NB4 (cell line): Measurements from ENCODE around the gene TEX51.

Source experiments
- DNase-seq: peaks from one replicate; pipeline ENCODE4 v3.0.0; 2010; ENCODE audit warnings: low read depth
- H3K4me3 ChIP-seq: one replicate; pipeline ENCODE4 v1.5.1; 2011; ENCODE audit warnings: mild to moderate bottlenecking, low read depth, low read length, moderate library complexity
- MYC ChIP-seq: IDR thresholded peaks from 2 replicates; pipeline ENCODE4 v1.6.1; 2011; ENCODE audit warnings: low read depth, low read length
- POLR2A ChIP-seq: IDR thresholded peaks from 2 replicates; pipeline ENCODE4 v1.6.1; 2011; ENCODE audit warnings: mild to moderate bottlenecking; ENCODE audit not compliant: insufficient read length; ENCODE audit errors: extremely low read depth
- TF ChIP-seq, protein P1 (sequence below): IDR thresholded peaks from one replicate; pipeline ENCODE4 v1.5.1; 2012; ENCODE audit warnings: low read depth, low read length
- TF ChIP-seq, protein P2 (sequence below): IDR thresholded peaks from 2 replicates; pipeline ENCODE4 v1.6.1; 2011; ENCODE audit warnings: low read depth, low read length

Gene TEX51

DNA sequence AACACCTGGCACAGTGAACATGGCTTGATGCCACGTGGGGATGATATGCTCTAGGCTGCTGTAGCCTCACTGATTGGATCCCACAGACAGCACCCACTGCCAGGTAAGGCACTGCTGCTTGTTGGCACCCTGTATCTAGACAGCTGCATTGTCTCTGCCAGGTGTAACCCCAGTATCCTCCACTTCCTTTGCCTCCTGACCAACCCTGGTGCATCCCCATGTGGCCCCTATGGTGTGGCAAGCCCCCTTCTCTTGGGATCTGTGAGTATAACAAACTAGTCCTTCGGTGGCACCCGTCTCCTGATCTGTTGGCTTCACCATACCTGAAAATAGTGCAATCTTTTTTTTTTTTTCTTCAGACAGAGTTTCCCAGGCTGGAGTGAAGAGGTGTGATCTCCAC, 11.1 kb downstream of the TEX51 start:
- DNase-seq, result no peak
- TF ChIP-seq MYC (no peak), POLR2A (no peak)
- TF ChIP-seq, protein P1, sequence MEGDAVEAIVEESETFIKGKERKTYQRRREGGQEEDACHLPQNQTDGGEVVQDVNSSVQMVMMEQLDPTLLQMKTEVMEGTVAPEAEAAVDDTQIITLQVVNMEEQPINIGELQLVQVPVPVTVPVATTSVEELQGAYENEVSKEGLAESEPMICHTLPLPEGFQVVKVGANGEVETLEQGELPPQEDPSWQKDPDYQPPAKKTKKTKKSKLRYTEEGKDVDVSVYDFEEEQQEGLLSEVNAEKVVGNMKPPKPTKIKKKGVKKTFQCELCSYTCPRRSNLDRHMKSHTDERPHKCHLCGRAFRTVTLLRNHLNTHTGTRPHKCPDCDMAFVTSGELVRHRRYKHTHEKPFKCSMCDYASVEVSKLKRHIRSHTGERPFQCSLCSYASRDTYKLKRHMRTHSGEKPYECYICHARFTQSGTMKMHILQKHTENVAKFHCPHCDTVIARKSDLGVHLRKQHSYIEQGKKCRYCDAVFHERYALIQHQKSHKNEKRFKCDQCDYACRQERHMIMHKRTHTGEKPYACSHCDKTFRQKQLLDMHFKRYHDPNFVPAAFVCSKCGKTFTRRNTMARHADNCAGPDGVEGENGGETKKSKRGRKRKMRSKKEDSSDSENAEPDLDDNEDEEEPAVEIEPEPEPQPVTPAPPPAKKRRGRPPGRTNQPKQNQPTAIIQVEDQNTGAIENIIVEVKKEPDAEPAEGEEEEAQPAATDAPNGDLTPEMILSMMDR, result no peak
- TF ChIP-seq, protein P2, sequence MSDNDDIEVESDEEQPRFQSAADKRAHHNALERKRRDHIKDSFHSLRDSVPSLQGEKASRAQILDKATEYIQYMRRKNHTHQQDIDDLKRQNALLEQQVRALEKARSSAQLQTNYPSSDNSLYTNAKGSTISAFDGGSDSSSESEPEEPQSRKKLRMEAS, result no peak
- no peak overlapping the region for H3K4me3 ChIP-seq

DNA sequence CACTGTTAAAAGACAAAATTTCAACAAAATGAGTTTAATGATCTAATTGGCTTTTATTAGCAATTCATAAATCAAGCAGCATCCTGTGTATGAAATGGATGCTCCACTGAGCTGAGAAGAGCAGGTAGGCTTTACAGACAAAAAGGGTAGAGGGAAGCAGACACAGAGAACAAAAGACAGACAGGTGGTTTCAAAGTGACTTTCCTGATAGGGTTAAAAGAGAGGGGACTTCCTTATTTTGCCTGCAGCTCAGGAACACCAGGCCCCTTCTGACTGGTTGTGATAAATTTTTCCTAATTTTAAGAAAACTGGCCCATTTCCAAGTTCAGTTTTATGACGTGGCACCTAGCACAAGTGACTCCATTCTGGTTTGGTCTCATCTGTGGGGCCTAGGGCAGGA, 11.9 kb downstream of the TEX51 start:
- no peak for DNase-seq
- TF ChIP-seq, protein P1, result no peak
- TF ChIP-seq, protein P2, result no peak
- TF ChIP-seq POLR2A (no peak), MYC (no peak)
- H3K4me3 ChIP-seq, result no peak overlapping the region

DNA sequence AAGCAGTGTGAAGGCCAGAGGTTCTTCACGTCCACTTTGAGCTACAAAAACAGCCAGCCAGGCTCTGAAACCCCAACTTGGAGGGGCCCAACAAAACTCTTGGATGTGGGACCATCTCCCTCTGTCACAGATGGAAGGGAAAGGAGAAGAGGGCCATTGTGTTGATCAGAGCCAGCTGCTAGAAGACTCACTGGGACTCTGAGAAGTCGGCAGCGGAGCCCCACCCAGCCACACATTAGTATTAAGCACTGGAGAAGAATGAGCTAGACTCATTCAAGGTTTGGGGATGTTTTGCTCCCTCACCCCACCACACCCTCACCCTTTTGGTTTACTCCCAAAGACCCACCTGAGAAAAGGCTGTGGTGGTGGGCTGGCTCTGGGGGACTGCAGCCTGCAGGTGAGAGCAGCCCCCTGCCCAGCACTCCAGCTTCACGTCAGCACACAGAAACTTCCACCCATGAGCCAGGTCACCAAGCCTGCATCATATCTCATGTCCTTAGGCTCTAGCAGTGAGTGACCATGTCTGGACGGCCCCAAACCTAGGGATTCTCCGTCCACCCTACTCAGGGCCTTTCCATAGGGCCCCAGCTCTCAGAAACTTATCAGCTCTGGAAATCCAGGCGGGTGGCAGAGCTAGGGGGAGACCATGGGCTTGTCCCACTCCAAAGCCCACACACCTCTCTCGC, 12.6 kb downstream of the TEX51 start:
- no peak for DNase-seq
- TF ChIP-seq, protein P1, result no peak
- TF ChIP-seq, protein P2, result no peak
- TF ChIP-seq MYC, result no peak
- no peak for TF ChIP-seq POLR2A
- no peak overlapping the region for H3K4me3 ChIP-seq

DNA sequence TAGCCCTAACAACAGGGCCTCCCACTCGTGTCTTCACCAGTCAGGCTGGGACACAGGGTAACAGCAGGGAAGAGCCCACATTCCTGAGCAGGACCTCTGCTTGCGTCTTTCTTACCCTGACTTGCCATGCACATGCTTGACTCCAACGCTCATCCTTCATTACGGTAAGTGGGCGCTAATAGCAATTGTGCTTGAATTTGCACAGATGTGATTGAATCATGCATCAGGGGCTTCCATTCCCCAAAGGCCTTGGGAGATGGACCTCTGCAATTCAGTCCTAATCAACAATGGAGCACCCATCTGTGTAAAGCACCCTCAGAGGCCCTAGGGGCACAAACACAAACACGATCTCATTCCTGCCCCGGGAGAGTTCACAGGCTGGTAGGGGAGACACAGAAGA, 13.5 kb downstream of the TEX51 start:
- TF ChIP-seq MYC, result no peak
- TF ChIP-seq, protein P1, result no peak
- no peak for TF ChIP-seq POLR2A
- TF ChIP-seq, protein P2, result no peak
- DNase-seq, result no peak

DNA sequence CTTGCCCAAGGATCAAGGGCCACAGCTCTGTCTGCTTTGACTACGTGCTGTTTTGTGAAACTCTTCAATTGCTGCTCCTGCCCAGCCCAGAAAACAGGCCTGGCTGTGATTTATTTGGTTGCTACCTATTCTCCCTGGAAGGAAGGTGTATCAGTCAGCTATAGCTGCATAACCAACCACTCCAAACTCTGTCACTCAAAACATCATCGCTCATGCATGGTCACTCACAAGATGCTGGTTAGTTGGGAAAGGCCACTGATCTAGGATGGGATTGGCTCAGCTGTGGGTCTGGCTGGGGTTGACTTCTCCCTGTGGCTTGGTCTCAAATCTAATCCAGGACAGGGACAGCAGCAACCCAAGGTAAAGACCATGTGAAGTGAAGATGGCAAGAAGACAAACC, 14.6 kb downstream of the TEX51 start:
- DNase-seq, result no peak
- TF ChIP-seq MYC (no peak), POLR2A (no peak)
- TF ChIP-seq, protein P1, result no peak
- TF ChIP-seq, protein P2, result no peak
- H3K4me3 ChIP-seq, result no peak overlapping the region

More for the DNA sequence above, 13.5 kb downstream of the TEX51 start:
- H3K4me3 ChIP-seq, result no peak overlapping the region
